Prostate gland (tissue), 2 donors: ENCODE data around the gene ADAMTS2.

Experiments used
- POLR2A ChIP-seq: fragments of 450-650 bp; IDR thresholded peaks from one replicate; pipeline ENCODE4 v1.6.1; 2016; ENCODE audit warnings: antibody characterized with exemption, mild to moderate bottlenecking
- TF ChIP-seq, protein P1 (sequence below), 4 experiments: fragments of 200-600 bp in 2 of 4; fragments of 450-650 bp in 2 of 4; sonication (generic) in 2 of 4; IDR thresholded peaks; 1 replicate in 3 of 4; 2 replicates in 1 of 4; pipeline ENCODE4 v1.5.1; 2016 to 2019; ENCODE audit warnings: antibody characterized with exemption in 4 of 4, mild to moderate bottlenecking in 2 of 4, moderate library complexity in 2 of 4

DNA sequence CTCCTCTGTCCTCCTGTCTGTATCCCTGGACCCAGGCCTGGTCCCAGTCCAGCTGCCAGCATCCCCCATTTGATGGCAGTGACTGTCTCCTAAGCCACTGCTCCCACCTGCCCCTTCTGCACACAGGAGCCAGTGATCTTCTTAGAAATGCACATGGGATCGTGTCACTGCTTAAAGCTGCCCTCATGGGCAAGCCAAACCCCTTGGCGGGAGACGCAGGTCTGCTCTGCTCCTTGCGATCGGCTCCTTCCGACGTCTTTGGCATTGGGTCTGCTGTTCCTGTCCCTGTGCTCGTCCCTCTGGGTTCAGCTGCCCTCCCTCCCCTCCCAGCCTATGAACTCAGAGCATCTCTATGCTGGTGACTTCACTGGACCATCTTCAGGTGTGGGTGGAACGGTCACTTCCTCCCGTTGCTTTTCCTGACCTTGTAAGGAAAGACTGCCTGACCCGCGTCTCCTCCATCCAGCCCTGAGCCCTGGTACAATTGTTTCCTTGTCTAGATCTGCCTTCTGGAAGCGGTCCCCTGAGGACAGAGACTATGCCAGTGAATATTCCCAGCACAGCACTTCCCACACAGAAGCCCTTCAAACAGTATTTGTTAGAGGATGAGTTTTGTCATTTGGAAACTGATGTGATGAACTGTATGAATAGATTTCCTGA is 168.6 kb downstream of the ADAMTS2 start:
- no peak for TF ChIP-seq POLR2A
- TF ChIP-seq, protein P1, sequence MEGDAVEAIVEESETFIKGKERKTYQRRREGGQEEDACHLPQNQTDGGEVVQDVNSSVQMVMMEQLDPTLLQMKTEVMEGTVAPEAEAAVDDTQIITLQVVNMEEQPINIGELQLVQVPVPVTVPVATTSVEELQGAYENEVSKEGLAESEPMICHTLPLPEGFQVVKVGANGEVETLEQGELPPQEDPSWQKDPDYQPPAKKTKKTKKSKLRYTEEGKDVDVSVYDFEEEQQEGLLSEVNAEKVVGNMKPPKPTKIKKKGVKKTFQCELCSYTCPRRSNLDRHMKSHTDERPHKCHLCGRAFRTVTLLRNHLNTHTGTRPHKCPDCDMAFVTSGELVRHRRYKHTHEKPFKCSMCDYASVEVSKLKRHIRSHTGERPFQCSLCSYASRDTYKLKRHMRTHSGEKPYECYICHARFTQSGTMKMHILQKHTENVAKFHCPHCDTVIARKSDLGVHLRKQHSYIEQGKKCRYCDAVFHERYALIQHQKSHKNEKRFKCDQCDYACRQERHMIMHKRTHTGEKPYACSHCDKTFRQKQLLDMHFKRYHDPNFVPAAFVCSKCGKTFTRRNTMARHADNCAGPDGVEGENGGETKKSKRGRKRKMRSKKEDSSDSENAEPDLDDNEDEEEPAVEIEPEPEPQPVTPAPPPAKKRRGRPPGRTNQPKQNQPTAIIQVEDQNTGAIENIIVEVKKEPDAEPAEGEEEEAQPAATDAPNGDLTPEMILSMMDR (IDR thresholded peaks at IDR 0.05) = no peak
